Colonic mucosa (tissue), 4 donors: Measurements from ENCODE around the gene MTO1. TPM values are rescaled to one million over a fixed set of nuclear protein-coding genes. Genes with fewer than 3 reads are reported as not detected.

ENCODE experiments used
- DNase-seq: peaks from one replicate; pipeline ENCODE4 v3.0.0-alpha.2; 2020
- H3K27ac ChIP-seq: fragments of 200-600 bp; one replicate; pipeline ENCODE4 v1.8.0; 2021
- H3K27me3 ChIP-seq: fragments of 200-600 bp; one replicate; pipeline ENCODE4 v1.8.0; 2021
- H3K36me3 ChIP-seq: fragments of 200-600 bp; one replicate; pipeline ENCODE4 v1.8.0; 2021
- H3K4me1 ChIP-seq: fragments of 200-600 bp; one replicate; pipeline ENCODE4 v1.8.0; 2021; ENCODE audit warnings: mild to moderate bottlenecking
- H3K4me3 ChIP-seq: fragments of 200-600 bp; one replicate; pipeline ENCODE4 v1.8.0; 2021
- H3K9ac ChIP-seq, 2 donors: one replicate each; pipeline ENCODE4 v1.7.0; 2013; ENCODE audit warnings: control low read depth in 2 of 2, low read depth in 2 of 2, low read length in 2 of 2
- H3K9me3 ChIP-seq: fragments of 200-600 bp; one replicate; pipeline ENCODE4 v1.8.0; 2021
- CTCF ChIP-seq: fragments of 200-600 bp; IDR thresholded peaks from one replicate; pipeline ENCODE4 v1.8.0; 2022; ENCODE audit warnings: antibody characterized with exemption, mild to moderate bottlenecking
- intact Hi-C: fragments of 100-400 bp; cut with DNase I; formaldehyde crosslinking; loops from one replicate; pipeline ENCODE4 v1.14.1; 2022
- total RNA-seq, 2 donors: library from RNA; stranded (reverse); fragmentation: NEBNext Ultra II Directional in 1 of 2; extraction: Animal tissue kit (Norgen Biotek cat#: 25700) in 1 of 2; gene quantifications; one replicate each; pipeline ENCODE4 v1.2.1, GENCODE V29; 2021
- donor health status: healthy.
- donor health status: DM: no; HTN: no; CAD: no.
- donor health status: DM: no; HTN: no; CAD: no.

MTO1 gene
- total RNA-seq, 2 donors from 2014 or later = 25.5 to 29.2 TPM

GRCh38 chr6:73525546-73526330, 64.2 kb downstream of the MTO1 start:
- Histone ChIP-seq H3K4me1 (peaks cover 3% of the 10 kb centered on the region), H3K9ac (no peak overlapping the region), H3K27ac (no peak overlapping the region), H3K9me3 (no peaks in the 10 kb centered on the region), H3K27me3 (no peaks in the 10 kb centered on the region), H3K36me3 (no peaks in the 10 kb centered on the region), H3K4me3 (no peak overlapping the region)
- DNase-seq = no peak
- TF ChIP-seq CTCF = no peak
- intact Hi-C loops = loop anchor here (5.0 kb wide), 1 partner anchor 42 kb away; no protein-coding TSS in a partner anchor

- no peak for TF ChIP-seq CTCF
- intact Hi-C loops = loop anchor here (5.0 kb wide), 1 partner anchor 38 kb away; no protein-coding TSS in a partner anchor
Observed at GRCh38 chr6:73528897-73529296, 67.4 kb downstream of the MTO1 start.

GRCh38 chr6:73532293-73532692, 70.8 kb downstream of the MTO1 start:
- Histone ChIP-seq H3K9ac (no peak overlapping the region), H3K27ac (no peak overlapping the region), H3K4me3 (no peak overlapping the region), H3K4me1 (no peaks in the 10 kb centered on the region), H3K9me3 (no peaks in the 10 kb centered on the region), H3K36me3 (no peaks in the 10 kb centered on the region), H3K27me3 (no peaks in the 10 kb centered on the region)
- TF ChIP-seq CTCF = no peak
- intact Hi-C loops = no loop called here
- DNase-seq = no peak

More at GRCh38 chr6:73528897-73529296, 67.4 kb downstream of the MTO1 start:
- H3K4me3 ChIP-seq = no peak overlapping the region
- DNase-seq = no peak
- no peaks in the 10 kb centered on the region for H3K27me3 ChIP-seq
- H3K27ac ChIP-seq = no peak overlapping the region
- no peaks in the 10 kb centered on the region for H3K9me3 ChIP-seq
- H3K4me1 ChIP-seq = no peaks in the 10 kb centered on the region
- H3K9ac ChIP-seq = no peak overlapping the region
- no peaks in the 10 kb centered on the region for H3K36me3 ChIP-seq

- intact Hi-C loops = no loop called here
- no peak overlapping the region for H3K27ac ChIP-seq
- DNase-seq = no peak
- no peak for TF ChIP-seq CTCF
- H3K4me3 ChIP-seq = no peak overlapping the region
- no peaks in the 10 kb centered on the region for H3K9me3 ChIP-seq
- H3K27me3 ChIP-seq = no peaks in the 10 kb centered on the region
- no peak overlapping the region for H3K9ac ChIP-seq
- no peaks in the 10 kb centered on the region for H3K4me1 ChIP-seq
- H3K36me3 ChIP-seq = no peaks in the 10 kb centered on the region
Observed at GRCh38 chr6:73534628-73535027, 73.1 kb downstream of the MTO1 start.

GRCh38 chr6:73537677-73538076, 76.1 kb downstream of the MTO1 start:
- H3K27me3 ChIP-seq = no peaks in the 10 kb centered on the region
- no peaks in the 10 kb centered on the region for H3K9me3 ChIP-seq
- no peak overlapping the region for H3K9ac ChIP-seq
- H3K4me1 ChIP-seq = no peaks in the 10 kb centered on the region
- no peak overlapping the region for H3K4me3 ChIP-seq
- TF ChIP-seq CTCF = no peak
- H3K36me3 ChIP-seq = no peaks in the 10 kb centered on the region
- intact Hi-C loops = no loop called here
- no peak for DNase-seq
- H3K27ac ChIP-seq = no peak overlapping the region
